Muscle of leg (tissue), 11 donors: ENCODE data around the gene SEMA5A. TPM values are rescaled to one million over a fixed set of nuclear protein-coding genes. Genes with fewer than 3 reads are reported as not detected.
A peak's percentile ranks its signal among the peaks of the same experiment; 100 is the strongest.

Source experiments
- DNase-seq: peaks from one replicate; pipeline ENCODE4 v3.0.0; 2013
- H3K27ac ChIP-seq: one replicate; pipeline ENCODE4 v1.5.1; 2013; ENCODE audit warnings: mild to moderate bottlenecking, low read length, control low read depth
- H3K27me3 ChIP-seq: one replicate; pipeline ENCODE4 v1.6.1; 2013; ENCODE audit warnings: low read length; ENCODE audit not compliant: control insufficient read depth, insufficient read depth
- H3K36me3 ChIP-seq: one replicate; pipeline ENCODE4 v1.6.1; 2013; ENCODE audit warnings: low read length; ENCODE audit not compliant: control insufficient read depth, insufficient read depth
- H3K4me1 ChIP-seq: one replicate; pipeline ENCODE4 v1.6.1; 2013; ENCODE audit warnings: low read length; ENCODE audit not compliant: control insufficient read depth, insufficient read depth
- H3K4me3 ChIP-seq: one replicate; pipeline ENCODE4 v1.5.1; 2013; ENCODE audit warnings: low read length, control low read depth
- H3K9me3 ChIP-seq: replicated peaks from 2 replicates; pipeline ENCODE4 v1.6.1; 2013; ENCODE audit warnings: low read depth, low read length; ENCODE audit not compliant: control insufficient read depth
- WGBS: methylation state at CpG from one replicate; pipeline ENCODE4 v1.1.5; 2013; ENCODE audit warnings: missing lambda C conversion rate; ENCODE audit not compliant: insufficient coverage; 5-methylcytosine and 5-hydroxymethylcytosine counted together
- polyA plus RNA-seq, 8 donors: library from polyadenylated mRNA; unstranded; fragments of 120-200 nt; gene quantifications; one replicate each; pipeline versions ENCODE4 v1.2.1 to v1.2.3, GENCODE V29; 2013; ENCODE audit warnings: inconsistent platforms in 1 of 8, low replicate concordance in 1 of 8; ENCODE audit not compliant: insufficient read length in 8 of 8, insufficient read depth in 1 of 8
- total RNA-seq: library from RNA; stranded (reverse); fragments of 120-200 nt; gene quantifications from one replicate; pipeline ENCODE4 v1.2.4, GENCODE V29; 2013

Gene SEMA5A
- total and polyA plus RNA-seq, 9 donors: 25.1 to 53.5 (median 37.3) TPM

DNA sequence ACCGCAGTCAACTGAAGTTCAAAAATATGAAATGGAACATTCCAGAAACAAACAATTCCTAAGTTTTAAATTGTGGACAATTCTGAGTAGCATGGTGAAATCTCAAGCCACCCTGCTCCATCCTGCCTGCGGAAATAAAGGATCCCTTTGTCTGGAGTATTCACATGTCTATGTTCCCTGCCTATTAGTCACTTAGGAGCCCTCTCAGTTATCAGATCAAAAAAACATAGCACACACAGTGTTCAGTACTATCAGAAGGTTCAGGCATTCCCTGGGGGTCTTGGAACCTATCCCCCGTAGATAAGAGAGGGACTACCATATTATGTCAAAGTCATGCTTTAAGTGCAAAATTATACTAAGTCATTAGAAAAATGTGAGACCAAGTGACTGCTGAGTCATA lies 300.8 kb downstream of the SEMA5A start:
- H3K9me3 ChIP-seq: no peaks in the 10 kb centered on the region
- H3K36me3 ChIP-seq: no peaks in the 10 kb centered on the region
- H3K4me3 ChIP-seq: no peak overlapping the region
- 80% methylated on average over 1 of the region's 3 CpGs for WGBS
- no peaks in the 10 kb centered on the region for H3K4me1 ChIP-seq
- no peak for DNase-seq
- H3K27ac ChIP-seq: no peak overlapping the region
- H3K27me3 ChIP-seq: no peaks in the 10 kb centered on the region

DNA sequence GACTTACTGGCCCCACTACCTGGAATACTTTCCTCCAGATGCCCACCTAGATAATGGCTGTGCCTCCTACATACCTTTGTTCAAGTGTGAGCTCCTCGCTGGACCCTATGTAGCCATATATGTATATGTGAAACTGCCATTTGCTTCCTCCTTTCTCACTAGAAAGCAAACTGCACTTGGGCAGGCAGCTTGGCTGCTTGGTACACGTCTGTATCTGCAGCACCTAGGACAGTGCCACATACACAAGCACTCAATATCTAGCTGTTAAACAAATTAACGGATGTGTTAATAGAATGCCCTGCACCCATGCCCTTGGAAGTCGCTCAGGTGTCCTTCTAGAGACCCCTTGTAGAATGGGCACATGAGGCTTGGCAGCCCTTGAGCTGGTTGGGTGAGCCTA lies 301.5 kb downstream of the SEMA5A start:
- Histone ChIP-seq H3K9me3 (no peaks in the 10 kb centered on the region), H3K27me3 (no peaks in the 10 kb centered on the region), H3K4me3 (no peak overlapping the region), H3K27ac (no peak overlapping the region), H3K36me3 (no peaks in the 10 kb centered on the region), H3K4me1 (no peaks in the 10 kb centered on the region)
- no peak for DNase-seq
- WGBS: 80% methylated on average over 2 of the region's 4 CpGs

DNA sequence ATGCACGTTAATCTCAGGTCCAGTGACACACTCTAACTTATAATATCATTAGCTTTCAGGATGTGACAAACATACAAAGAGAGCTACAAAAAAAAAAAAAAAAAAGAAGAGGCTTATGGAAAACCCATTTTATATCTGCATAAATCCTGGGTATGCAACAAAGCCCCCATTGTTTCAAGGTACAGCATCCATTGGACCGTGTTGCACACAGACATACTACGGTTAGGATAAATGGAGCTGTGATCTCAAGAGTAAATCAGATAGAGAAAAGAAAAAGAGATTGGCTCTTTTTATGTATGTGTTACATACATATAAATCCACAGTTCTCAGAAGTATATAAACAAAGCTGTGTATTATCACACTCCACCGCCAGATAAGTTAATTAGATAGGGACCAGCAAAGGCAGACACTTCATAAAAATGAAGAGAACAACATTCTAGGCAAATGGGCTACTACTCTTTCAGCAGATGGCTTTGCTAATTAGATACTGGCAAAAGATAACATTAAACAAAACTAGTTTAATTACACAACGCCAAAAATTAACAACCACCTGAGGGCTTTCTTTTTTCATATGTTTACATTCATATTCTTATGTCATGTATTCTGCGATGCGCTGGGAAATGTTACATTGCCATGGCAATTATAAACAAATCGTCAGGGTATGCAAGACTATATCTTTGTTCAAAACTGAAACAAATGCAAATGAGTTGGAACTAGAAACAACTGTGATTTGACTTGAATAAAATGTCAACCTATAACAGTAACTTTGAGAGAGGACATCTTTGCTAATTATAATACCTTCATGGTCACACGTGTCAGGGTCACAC lies 304.2 kb downstream of the SEMA5A start:
- H3K9me3 ChIP-seq: no peaks in the 10 kb centered on the region
- H3K27ac ChIP-seq: no peak overlapping the region
- no peak overlapping the region for H3K4me3 ChIP-seq
- H3K36me3 ChIP-seq: no peaks in the 10 kb centered on the region
- no peaks in the 10 kb centered on the region for H3K27me3 ChIP-seq
- no peak for DNase-seq
- no CpG with 5 or more reads among the region's 9 CpGs for WGBS
- H3K4me1 ChIP-seq: no peaks in the 10 kb centered on the region

DNA sequence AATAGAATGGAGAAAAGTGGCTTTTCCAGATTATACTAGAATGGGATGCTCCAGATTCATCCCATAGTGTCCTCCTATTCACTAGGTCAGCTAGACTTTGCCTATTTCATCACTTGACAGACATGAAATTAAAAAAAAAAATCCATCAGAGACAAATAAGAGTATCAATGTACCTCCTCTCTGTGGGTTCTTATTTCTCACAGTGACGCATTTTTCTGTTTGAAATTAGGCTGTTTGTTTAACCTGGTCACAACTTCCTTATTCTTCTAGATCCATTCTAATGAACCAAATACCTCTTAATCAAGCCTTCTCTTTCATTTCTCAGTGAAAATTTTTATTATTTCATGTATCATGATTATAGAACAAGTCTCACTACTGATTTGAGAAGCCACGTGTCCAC lies 305.4 kb downstream of the SEMA5A start:
- Histone ChIP-seq H3K4me1 (no peaks in the 10 kb centered on the region), H3K4me3 (no peak overlapping the region), H3K36me3 (no peaks in the 10 kb centered on the region), H3K27ac (no peak overlapping the region), H3K27me3 (no peaks in the 10 kb centered on the region), H3K9me3 (no peaks in the 10 kb centered on the region)
- no CpG with 5 or more reads among the region's 2 CpGs for WGBS
- DNase-seq: no peak

DNA sequence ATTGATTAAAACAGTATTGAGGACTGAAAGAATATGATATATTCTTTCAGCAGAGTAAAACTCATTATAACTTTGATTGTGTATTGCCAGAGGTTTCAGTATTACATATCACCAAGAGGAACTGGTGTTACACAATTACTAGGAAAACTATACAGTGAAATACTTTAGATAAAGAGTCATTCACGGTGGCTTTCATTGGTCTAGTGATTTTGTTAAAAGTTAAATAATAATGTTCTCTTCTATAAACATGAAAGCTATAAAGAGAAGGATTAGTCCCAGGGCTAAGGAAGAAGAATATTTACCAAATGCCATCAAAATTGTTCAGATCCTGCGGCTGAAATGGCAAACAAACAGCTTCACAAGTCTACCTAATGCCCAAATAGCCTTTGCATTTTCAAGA lies 306.2 kb downstream of the SEMA5A start:
- H3K27me3 ChIP-seq: no peaks in the 10 kb centered on the region
- H3K4me1 ChIP-seq: no peaks in the 10 kb centered on the region
- no peaks in the 10 kb centered on the region for H3K36me3 ChIP-seq
- no peak overlapping the region for H3K27ac ChIP-seq
- DNase-seq: no peak
- H3K9me3 ChIP-seq: no peaks in the 10 kb centered on the region
- H3K4me3 ChIP-seq: no peak overlapping the region
- WGBS: no CpG with 5 or more reads among the region's 2 CpGs

DNA sequence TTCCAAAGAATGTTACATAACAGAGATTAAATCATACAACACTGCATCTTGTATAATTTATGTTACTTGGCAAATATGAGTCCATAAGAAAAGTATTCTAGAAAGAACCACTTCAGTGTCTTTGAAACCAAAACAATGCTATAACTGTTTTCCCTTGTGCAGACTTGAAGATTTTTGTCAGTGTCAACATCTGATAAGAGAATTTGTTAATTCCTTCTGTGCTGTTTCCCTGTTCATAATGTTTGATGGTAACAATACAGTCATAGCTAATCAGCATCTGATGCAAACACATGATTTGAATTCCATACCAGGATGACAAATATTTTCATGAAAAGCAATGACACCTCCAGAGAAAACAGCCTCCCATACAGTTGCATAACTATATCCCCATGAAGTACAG lies 306.8 kb downstream of the SEMA5A start:
- DNase-seq: no peak
- no peaks in the 10 kb centered on the region for H3K27me3 ChIP-seq
- H3K4me1 ChIP-seq: no peaks in the 10 kb centered on the region
- H3K4me3 ChIP-seq: no peak overlapping the region
- H3K36me3 ChIP-seq: no peaks in the 10 kb centered on the region
- H3K27ac ChIP-seq: no peak overlapping the region
- no peaks in the 10 kb centered on the region for H3K9me3 ChIP-seq

DNA sequence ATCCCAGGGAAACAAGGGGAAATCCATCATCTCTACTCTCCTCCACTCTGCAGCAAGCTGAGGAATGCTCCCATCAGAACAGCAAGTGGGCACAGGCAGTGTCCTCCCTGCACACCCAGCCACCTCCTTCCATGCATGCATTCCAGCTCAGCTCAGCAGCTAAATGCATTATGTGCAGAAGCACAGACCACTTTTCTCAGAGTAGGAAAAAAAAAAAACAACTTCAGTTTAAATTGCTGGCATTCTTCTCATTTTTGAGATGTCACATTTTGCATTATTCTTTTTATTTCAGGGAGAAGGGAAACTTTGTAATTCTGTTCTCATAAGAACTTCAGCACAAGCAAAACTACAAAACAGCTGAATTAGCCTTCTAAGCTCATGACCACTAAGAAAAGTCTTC lies 312.2 kb downstream of the SEMA5A start:
- H3K9me3 ChIP-seq: no peaks in the 10 kb centered on the region
- H3K4me1 ChIP-seq: no peaks in the 10 kb centered on the region
- H3K4me3 ChIP-seq: no peak overlapping the region
- peak; percentile 16 for DNase-seq
- no peak overlapping the region for H3K27ac ChIP-seq
- no peaks in the 10 kb centered on the region for H3K27me3 ChIP-seq
- H3K36me3 ChIP-seq: peaks cover 2% of the 10 kb centered on the region

DNA sequence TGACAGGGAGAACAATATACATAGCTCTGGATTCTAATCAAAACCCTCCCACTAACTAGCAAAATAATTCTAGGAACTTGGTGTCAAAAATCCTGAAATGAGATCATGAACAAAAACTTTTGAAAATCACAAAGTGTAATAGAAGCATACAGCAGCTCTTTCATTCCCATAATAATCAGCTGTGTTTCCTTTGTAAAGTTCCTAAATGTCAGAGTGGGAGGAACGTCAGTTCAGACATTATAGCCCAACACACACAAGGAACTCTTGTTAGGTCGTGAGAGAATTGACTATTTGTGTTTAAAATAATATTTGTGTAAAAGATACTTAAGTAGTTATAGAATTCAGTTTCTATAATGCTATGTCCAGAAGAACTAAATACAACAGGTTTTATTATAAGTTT lies 312.8 kb downstream of the SEMA5A start:
- WGBS: no CpG with 5 or more reads among the region's 2 CpGs
- H3K9me3 ChIP-seq: no peaks in the 10 kb centered on the region

DNA sequence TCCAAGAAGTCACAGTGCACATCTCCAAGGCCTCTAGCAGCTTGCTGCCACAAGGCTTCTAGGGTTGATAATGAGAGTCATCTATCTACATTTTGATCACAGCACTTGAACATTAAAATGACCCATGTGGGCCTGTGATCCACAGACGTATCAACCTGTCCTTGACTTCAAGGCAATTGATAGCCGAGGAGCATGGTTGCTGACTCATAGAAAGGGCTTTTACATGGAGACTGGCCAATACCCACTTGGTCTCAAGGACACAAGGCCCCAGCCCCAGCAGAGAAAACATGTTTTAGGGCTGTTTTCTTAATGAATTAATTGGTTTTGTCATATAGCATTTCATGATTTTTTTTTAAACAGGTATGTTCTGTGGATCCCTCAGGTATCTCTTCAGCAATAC lies 314.0 kb downstream of the SEMA5A start:
- Histone ChIP-seq H3K4me3 (no peak overlapping the region), H3K27ac (no peak overlapping the region), H3K9me3 (no peaks in the 10 kb centered on the region), H3K4me1 (no peaks in the 10 kb centered on the region), H3K36me3 (peaks cover 4% of the 10 kb centered on the region), H3K27me3 (no peaks in the 10 kb centered on the region)
- 83% methylated on average over 2 of the region's 2 CpGs for WGBS
- no peak for DNase-seq

More for the DNA sequence above, 312.8 kb downstream of the SEMA5A start:
- Histone ChIP-seq H3K4me3 (no peak overlapping the region), H3K27me3 (no peaks in the 10 kb centered on the region), H3K27ac (no peak overlapping the region), H3K4me1 (no peaks in the 10 kb centered on the region), H3K36me3 (peaks cover 4% of the 10 kb centered on the region)
- peak; percentile 11 for DNase-seq

DNA sequence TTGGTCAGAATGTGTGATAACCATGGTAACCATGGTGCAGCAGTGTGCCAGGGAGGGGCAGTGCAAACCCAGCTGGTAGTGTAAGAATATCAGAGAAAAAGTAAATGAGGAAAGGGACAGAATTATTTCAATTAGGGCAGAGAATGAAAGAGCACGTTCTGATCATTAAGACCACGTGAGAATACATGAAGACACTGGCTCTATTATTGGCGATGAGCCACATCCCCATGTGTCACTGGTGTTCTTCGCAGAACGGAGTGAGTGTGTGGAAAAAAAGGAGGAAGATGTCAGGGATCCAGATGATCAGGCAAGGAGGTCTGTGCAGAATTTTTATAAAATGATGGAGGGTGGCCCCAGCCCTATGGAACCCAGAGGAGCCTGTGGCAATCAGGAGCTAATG lies 315.5 kb downstream of the SEMA5A start:
- no peak overlapping the region for H3K27ac ChIP-seq
- no peaks in the 10 kb centered on the region for H3K27me3 ChIP-seq
- peaks cover 10% of the 10 kb centered on the region for H3K36me3 ChIP-seq
- 91% methylated on average over 4 of the region's 5 CpGs for WGBS
- H3K4me1 ChIP-seq: no peaks in the 10 kb centered on the region
- no peaks in the 10 kb centered on the region for H3K9me3 ChIP-seq
- peak; percentile 12 for DNase-seq
- H3K4me3 ChIP-seq: no peak overlapping the region

DNA sequence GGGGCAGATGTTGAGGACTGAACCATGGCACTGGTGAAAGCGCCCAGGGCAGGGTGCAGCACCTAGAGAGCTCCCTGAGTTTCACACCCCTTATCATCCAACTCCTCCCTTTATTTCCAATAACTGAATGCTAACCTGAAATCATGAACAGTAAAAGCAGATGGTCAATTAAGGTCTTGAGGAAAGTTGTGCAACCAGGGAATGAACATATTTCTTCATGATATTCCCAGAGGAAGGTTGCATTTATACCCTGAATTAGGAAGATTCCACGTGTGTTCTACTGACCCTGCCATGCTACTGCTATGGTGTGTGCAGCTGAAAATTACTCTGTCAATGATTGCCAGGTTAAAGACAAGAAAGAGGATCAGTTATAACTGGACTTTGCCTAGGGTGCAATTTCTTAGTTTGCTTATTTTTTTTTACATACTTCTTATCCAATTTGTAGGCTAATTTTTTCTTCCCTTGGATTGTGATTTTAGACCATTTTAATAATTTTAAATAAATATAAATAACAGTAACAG lies 319.8 kb downstream of the SEMA5A start:
- H3K27me3 ChIP-seq: no peaks in the 10 kb centered on the region
- DNase-seq: no peak
- H3K36me3 ChIP-seq: peaks cover 19% of the 10 kb centered on the region
- no peak overlapping the region for H3K27ac ChIP-seq
- no peaks in the 10 kb centered on the region for H3K9me3 ChIP-seq
- no peaks in the 10 kb centered on the region for H3K4me1 ChIP-seq
- WGBS: no CpG with 5 or more reads among the region's 2 CpGs
- no peak overlapping the region for H3K4me3 ChIP-seq
